NCI-H187 (cell line): Measurements from ENCODE around the gene DENND2A.
"Not testable (repeated sequence)": the region's sequence is repeated elsewhere in the genome, so short reads cannot be mapped to it uniquely, and the experiment has no call there.

Source experiments
- DNase-seq, 2 experiments: peaks; one replicate each; lab custom pipeline; 2025; lab: John Stamatoyannopoulos, UW

Gene DENND2A

DNA sequence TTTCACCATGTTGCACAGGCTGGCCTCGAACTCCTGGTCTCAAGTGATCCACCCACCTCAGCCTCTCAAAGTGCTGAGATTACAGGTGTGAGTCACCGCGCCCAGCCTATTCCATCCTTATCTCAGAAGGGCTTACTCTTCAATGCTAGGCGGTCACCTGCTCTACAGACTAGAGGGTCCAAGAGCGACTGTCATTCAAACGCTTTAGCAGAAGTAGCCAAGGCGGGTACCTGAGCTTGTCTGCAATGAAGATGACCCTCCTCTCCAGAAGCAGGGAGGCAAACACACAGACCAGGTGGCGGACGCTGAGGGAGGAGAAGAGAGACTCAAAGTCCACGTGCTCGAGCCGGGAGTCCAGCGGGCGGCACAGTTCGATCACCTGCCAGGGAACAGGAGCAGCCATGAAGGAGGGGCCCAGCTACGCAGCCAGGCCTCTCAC, 96.2 kb downstream of the DENND2A start:
- no peak for DNase-seq

DNA sequence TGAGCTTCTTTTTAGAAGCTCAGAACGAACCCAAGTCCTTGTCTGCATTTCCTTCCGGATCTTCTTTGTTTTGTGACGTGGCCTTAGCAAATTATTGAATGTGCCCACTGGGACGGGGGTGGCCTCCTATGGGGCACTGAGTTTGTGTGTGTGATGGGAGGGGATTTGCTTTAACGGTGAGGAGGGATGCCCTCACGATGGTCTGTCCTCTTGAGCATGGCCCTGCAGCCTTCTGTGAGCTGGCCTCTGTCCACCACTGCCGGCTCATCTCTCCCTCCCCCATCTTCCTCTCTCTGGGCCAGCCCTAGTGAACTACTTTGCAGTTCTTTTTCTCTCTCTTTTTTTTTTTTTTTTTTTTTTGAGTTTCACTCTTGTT, 98.4 kb downstream of the DENND2A start:
- no peak for DNase-seq

DNA sequence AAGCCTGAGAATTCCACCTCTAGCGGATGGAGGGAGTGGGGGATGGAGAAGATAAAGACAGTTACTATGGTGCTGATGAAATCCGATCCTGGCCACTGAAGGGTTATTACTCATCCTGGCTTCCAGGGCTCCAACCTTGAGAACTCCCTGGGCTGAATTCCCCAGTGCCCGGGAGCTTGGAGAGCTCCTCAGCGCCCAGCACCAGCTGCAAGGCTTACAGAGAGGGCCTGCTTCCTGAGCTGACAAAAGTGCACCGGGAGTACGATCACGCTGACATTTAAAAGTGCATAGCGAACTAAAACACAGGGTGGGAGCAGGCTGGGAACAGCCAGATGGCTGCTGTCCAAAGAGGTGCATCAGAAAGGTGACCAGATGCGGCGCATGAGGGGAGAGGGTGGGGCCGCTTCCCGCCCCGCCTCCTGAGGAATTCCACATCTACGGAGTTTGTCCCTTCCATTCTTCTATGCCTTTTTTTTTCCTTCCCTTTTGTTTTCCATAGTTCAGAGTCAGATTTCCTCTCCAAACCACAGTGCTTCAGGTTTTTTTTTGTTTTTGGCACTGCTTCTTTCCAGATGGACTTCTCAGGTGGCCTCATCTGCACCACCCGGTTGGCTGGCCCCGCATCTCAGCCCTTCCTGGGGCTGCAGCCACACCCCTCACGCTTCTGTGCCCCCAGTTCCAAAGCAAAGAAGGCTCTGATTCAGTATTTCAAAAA, 98.9 kb downstream of the DENND2A start:
- peak; percentile 90 for DNase-seq

DNA sequence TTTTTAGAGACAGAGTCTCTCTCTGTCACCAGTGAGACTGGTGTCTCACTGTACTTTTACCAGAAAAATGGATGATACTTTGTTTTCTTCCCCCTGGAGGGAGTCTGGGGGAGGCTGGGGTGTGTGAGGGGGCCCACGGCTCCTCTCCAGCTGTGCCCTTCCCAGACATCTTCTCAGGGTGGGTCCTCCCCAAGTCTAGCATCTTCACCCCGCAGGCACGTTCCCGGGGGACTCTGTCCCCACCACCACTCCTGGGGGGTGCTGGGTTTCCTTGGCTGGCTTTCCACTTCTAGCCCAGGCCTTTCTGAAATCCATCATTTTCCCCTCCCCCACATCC, 99.5 kb downstream of the DENND2A start:
- no peak for DNase-seq

DNA sequence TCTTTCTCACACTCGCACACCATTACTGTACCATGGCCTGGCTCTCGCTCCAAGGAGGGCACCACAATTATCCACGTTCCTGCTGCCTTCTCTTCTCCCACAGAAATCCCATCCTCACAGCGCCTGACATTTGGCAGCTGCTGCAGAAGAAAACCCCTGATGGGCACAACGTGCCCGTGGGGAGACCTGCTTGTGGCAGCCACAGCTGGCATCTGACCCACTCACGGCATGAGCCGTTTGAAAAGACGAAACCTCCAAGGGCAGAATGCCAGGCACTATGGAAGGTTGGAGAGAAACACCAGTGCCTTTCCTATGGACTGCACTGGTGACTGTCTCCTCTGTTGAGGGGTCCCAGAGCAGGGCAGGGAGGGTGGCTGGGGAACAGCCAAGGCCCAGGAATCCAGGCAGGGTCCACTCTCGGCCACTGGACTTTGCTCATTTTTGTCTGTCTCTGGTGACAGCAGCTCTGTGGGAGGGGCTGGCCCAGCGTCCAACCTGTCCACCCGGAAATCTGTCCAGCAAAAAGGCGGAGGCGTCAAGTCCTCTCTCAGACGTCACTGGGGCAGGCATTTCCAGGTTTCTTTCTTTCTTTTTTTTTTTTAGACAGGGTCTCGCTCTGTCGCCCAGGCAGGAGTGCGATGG, 100.4 kb downstream of the DENND2A start:
- no peak for DNase-seq

DNA sequence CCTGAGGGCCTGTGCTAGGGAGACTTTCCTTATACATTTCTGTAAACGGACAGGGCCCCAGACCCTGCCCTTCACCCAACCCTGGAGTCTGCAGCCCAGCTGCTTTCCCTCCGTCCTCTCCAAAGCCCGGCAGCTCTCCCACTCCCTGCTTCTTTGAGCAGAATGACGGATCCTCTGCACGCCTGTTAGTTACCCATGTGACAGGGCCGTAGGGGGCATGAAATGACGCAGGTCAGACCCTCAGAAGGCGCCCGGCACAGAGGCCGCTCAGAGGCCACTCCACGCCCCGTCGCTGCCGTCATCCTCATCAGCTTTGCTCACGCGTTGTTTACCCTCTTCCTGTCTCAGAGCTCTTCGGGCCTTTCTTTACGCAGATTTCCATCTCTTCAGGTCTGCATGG, 101.2 kb downstream of the DENND2A start:
- no peak for DNase-seq

DNA sequence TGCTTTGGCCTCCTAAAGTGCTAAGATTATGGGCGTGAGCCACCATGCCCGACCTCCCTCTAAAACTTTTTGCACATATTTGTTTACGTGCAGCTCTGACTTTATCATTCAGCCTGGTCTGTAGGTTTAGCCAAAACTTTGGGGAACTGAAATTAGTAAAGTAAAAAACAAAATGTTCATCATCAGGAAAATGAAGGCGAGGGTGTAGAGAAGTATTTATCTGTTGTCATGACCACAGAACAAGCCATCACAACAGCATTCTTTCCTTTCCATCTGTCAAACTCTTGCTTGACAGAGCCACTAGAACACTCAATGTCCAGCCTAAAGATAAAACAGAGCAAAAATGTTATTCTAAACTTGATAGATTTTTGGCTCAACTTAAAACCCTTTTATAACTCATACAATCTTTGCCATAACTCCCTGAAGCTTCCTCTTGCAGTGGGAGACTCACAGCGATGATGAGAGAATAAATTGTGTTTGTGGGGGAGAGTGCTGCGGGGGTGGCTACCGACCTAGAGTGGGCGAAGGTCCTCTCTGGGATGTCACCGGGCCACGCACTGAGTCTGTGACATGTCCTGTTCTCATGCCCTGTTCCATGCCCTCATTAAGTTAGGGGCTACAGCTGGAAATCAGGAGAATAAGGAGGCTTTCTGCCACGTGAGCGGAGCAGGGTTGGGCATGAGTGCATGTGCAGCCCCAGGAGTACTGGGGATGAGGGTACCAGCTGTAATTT, 102.7 kb downstream of the DENND2A start:
- no peak for DNase-seq

DNA sequence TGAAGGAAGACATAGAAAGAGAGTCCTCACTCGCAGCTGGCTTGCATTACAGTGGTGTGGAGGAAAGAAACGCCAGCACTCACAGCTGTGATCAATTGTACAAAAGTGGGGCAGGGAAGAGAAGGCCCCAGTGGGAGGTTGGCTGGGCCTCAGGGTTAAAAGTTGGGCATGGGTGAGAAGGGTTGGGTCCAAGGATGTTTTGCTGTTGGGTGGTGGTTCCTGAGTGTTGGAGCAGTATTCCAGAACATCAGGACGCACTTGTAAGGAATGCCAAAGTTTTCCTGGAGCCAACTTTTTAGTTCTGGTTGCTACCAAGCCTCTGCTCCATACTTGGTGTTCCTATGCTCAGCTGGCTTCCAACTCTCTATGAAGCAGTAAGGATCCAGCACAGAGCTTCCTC, 105.9 kb downstream of the DENND2A start:
- DNase-seq, result no peak

DNA sequence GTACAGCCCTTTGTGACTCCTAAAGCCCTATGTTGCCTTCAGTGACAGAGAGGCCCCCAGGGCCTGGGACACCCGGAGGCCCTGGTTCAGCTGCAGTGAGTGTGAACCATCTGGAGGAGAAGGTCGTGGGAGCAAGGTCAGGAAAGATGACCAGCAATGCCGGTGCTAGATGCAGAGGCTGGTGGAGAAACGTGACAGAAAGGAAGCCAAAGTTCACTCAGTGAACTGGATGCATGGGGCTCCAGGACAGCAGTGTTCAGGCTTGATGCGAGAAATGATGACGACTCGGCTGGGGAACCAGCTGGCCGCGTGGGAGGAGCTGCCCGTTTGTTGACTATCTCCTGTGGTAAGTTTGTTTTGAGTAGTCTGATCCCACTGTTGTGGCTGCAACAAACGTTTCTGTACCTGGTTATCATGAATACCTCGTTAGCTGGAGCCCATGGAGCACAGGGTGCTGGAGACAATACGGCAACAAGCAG, 107.2 kb downstream of the DENND2A start:
- no peak for DNase-seq

DNA sequence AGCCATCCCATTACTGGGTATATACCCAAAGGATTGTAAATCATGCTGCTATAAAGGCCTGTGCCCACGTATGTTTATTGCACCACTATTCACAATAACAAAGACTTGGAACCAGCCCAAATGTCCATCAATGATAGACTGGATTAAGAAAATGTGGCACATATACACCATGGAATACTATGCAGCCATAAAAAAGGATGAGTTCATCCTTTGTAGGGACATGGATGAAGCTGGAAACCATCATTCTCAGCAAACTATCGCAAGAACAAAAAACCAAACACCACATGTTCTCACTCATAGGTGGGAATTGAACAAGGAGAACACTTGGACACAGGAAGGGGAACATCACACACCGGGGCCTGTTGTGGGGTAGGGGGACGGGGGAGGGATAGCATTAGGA, 111.2 kb downstream of the DENND2A start:
- DNase-seq, result not testable (repeated sequence)

DNA sequence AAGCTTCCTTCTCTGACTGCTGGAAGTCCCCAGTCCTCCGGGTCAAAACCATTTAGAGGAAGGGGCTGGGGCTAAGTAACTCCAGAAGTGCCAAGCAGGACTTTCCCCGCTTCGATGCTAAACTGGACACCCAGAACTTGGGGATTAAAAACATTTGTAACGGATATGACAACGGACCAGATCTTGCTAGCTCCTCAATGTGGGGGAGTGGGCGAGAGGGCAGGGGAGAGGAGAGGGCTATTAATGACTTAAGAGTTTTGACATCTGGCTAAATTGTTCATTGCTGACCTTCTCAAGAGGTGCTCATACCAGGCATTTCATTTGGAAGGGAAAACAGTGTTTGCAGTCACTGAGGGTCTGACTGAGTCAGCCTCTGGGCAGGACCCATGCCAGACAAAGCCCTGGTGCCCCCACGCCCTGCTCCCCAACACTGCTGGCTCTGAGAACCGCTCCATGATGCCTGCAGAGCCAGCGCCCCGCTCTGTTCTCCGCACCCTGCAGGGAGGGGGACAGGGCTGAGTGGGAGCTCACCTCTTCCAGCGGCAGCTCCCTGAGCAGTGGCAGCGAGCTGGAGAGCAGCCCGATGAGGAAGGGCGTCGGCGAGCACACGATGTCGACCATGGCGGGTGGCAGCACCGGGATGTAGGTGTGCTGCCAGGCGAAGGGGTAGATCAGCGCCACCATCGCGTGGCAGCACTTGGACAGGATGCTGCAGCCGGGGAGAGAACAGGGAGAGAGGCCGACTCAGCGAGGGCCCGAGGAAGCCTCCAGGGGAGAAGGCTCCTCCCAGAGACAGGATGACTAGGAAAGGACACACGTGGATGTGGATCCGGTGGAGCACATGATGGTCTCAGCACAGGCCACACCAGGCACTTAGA, 113.6 kb downstream of the DENND2A start:
- DNase-seq, result no peak

DNA sequence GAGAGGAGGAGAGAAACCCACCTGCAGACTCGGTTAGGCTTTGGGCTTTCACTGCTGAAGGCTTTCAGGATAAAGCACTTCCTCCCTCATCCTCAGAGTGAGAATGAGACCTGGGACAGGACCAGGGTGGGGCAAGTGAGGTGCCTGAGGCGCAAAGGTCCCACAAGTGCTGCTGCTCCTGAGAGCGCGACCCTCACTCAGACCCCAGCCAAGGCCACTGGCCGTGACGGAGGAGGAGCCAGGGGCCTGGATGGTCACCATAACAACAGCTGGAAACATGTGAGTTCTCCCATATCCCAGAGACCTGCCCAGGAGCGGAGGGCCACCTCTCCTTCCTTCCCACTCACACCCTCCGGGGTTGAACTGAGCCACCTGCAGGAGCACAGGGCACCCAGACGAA, 114.4 kb downstream of the DENND2A start:
- DNase-seq, result no peak

DNA sequence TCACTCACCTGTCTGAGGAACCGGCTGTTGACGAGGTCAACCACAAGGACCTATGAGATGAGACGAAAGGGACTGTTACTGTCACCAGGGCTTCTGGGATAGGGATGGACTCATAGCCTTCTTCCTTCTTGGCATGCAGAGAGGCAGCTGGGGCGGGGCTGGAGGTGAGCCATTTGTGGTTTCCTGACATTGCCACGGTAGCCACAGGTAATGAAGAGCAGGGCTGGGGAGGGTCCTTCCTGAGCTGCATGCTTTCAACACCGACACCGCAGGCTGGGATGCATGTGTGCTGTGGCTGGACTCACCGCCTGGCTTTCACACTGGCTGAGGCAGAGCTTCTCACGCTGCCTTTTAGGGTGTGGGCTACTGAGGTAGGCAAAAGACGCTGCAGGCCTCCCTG, 114.9 kb downstream of the DENND2A start:
- DNase-seq, result peak in 1 of 2 experiments; percentile 30

DNA sequence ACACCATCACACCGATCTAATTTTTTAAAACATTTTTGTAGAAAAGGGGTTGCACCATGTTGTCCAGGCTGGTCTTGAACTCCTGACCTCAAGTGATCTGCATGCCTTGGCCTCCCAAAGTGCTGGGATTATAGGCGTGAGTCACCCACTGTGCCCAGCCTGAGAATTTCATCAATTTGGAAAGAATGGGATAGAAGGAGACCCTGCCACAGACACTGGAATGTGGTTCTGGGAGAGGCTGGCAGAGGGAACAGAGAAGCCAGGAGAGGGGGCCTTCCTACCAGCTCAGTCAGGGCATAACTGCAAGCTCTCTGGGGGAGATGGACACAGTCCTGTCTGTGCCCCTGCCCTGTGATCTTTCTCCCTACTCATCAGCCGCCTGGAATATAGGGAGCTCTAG, 119.2 kb downstream of the DENND2A start:
- no peak for DNase-seq

DNA sequence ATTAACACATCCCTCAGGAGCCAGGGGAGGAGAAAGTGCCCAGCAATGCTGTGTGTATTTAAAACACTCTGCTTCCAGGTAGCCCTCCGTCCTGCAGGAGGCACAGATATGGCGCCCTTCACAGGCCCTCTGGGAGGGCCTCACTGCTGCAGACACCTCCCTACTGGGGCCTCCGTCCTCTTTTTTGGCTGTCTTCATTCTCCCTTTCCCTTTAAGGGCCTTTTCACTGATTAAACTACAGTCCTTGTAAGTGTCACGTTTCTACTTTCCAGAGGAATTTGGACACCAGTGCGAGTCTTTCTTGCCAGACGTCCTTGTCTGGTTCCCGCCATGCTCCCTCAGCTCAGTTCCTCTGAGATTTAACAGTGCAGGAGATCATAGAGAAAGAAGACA, 121.6 kb downstream of the DENND2A start:
- DNase-seq, result no peak

DNA sequence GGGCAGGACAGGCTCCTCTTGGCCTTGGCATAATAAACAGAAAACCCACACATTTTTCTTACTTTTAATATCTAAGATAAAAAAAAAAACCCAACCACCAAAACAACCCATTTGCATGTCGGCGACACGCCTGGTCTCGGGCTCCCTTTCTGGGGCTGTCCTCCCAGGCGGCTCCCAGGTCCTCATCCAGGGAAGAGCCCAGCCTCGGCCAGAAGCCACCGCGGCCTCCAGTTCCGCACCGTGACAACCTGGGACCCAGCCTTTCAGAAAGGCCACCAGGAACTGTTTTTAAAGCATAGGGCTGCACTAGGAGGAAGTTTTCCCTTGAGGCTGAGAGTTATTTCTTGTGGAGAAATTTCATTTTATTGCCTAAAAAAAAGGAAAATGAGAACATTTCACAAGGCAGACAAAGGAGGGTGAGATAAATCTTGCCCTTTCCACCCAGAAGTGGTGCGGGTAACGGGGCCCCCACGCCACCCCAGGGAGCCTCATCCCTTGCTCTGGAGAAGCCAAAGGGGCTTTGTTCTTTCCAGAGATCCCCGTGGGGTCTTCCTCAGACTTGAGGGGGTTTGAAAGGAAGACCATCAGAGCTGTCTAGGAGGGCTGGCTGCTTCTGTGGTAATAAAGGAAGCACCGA, 122.1 kb downstream of the DENND2A start:
- DNase-seq, result no peak

DNA sequence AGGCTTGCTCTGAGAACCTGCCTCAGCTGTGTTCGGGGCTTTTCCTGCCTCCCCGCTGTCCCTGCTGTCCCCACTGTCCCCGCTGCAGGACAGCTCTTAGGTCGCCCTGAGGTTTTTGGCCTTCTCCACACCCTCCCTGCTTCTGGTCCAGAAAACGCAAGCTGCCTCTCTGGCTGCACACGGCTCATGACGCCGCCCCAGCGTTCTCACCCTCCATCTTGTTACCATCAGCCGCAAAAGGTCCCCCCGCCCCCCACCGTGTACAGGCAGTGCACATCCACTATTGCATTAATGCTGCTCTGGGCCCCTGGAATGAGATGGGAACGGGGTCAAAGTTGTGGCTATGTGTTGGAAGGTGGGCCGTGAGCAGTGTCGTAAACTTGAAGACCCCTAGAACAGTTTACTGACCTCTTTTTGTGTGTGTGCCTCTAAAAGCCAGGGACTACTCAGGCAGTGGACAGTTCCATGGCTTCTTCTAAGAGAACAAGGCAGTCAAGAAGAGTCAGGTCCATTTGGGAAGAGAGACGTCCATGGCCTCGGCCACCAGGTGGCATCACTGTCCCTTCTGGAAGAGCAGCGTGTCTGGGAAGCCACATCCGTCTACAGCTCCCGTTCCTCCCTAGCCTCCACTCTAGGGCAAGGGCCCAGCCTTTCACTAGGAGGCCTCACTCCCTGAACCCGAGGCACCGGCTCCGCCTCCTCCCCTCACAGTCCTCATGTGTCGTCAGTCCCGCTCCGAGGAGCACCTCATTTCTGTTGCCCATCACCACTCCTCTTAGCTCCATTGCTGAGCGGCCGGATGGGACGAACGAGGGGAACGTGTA, 122.9 kb downstream of the DENND2A start:
- DNase-seq, result peak; percentile 80 to 81

DNA sequence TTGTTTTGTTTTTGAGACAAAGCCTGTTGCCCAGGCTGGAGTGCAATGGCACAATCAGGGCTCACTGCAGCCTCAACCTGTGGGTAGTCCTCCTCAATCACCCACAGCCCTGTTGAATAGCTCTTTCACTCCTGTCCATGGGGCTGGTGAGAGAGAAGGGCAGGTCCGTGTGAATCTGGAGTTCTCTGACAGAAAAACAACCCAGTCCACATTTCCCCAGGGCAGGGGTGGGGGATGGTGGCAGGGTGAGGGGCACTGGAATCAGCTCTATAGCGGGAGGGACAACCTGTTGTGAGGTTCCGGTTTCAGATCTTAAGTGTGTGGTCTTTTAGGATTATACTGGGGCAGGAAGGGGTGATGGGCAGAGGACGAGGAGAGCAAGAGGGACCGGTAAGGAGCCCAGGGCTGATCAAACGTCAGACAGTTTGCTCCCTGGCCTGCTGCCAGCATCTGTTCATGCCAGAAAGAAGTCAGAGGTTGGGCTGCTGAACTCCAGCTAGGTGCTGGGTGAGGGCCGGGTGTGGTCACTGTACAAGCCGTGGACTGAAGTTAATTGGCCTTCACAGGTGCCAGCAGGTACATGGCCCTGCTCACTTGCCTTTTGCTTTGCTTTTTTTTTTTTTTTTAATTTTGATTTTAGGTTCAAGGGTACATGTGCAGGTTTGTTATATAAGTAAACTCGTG, 128.2 kb downstream of the DENND2A start:
- peak; percentile 46 to 53 for DNase-seq

DNA sequence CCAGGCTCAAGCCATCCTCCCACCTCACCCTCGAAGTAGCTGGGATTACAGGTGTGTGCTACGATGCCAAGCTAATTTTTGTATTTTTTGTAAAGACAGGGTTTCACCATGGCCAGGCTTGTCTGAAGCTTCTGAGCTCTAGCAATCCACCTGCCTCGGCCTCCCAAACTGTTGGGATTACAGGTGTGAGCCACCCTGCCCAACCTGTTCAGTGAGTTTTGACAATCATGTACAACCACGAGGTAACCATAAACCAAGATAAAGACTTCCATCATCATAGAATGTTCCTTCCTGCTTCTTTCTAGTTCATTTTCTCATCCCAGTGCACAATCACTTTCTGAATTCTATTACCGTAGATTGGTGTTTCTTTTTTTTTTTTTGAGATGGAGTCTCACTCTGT, 130.8 kb downstream of the DENND2A start:
- no peak for DNase-seq

DNA sequence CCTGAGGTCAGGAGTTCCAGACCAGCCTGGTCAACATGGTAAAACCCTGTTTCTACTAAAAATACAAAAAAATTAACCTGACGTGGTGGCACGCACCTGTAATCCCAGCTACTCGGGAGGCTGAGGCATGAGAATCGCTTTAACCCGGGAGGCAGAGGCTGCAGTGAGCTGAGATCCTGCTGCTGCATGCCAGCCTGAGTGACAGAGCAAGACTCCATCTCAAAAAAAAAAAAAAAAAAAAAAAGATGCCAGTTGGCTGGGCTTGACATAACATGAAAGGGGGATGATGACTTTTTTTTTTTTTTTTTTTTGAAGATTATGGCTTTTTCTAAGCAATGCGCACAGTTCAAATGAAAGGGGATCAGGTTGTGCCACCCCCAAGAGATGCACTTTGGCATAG, 133.1 kb downstream of the DENND2A start:
- not testable (repeated sequence) for DNase-seq
